Esophagus (tissue), 2 donors: ENCODE measurements around the gene MATN3. TPM values are rescaled to one million over a fixed set of nuclear protein-coding genes. Genes with fewer than 3 reads are reported as not detected.

Experiments used
- H3K27ac ChIP-seq, 2 donors: one replicate each; pipeline ENCODE4 v1.5.1; 2013; ENCODE audit warnings: low read depth in 2 of 2, mild to moderate bottlenecking in 2 of 2, inconsistent platforms in 1 of 2, low read length in 1 of 2, moderate library complexity in 1 of 2
- H3K27me3 ChIP-seq, 2 donors: one replicate each; pipeline ENCODE4 v1.6.1; 2013; ENCODE audit warnings: low read length in 2 of 2, control low read depth in 1 of 2, mild to moderate bottlenecking in 1 of 2; ENCODE audit not compliant: insufficient read depth in 2 of 2, control insufficient read depth in 1 of 2
- H3K36me3 ChIP-seq, 2 donors: one replicate each; pipeline ENCODE4 v1.6.1; 2013; ENCODE audit warnings: low read length in 1 of 2; ENCODE audit not compliant: control insufficient read depth in 2 of 2, insufficient read depth in 2 of 2
- H3K4me1 ChIP-seq, 2 donors: one replicate each; pipeline ENCODE4 v1.6.1; 2013; ENCODE audit warnings: low read length in 1 of 2; ENCODE audit not compliant: control insufficient read depth in 2 of 2, insufficient read depth in 2 of 2
- H3K4me3 ChIP-seq, 2 donors: one replicate each; pipeline ENCODE4 v1.5.1; 2013; ENCODE audit warnings: low read length in 2 of 2, mild to moderate bottlenecking in 2 of 2, low read depth in 1 of 2, moderate library complexity in 1 of 2
- H3K9me3 ChIP-seq, 2 donors: one replicate each; pipeline ENCODE4 v1.6.1; 2013; ENCODE audit warnings: mild to moderate bottlenecking in 2 of 2, low read depth in 1 of 2, low read length in 1 of 2, moderate library complexity in 1 of 2; ENCODE audit not compliant: control insufficient read depth in 2 of 2, insufficient read depth in 1 of 2
- WGBS, 2 donors: extraction: QIAGEN DNeasy Blood & Tissue Kit; methylation state at CpG; one replicate each; pipeline ENCODE4 v1.1.7; 2013; 5-methylcytosine and 5-hydroxymethylcytosine counted together
- polyA plus RNA-seq, 2 donors: library from polyadenylated mRNA; stranded (reverse); fragments of 200-250 nt; gene quantifications; one replicate each; pipeline ENCODE4 v1.2.3, GENCODE V29; 2013
- donor health status: healthy with polysubstance abuse.
- donor health status: Bipolar disorder and iron deficiency.

MATN3 gene
- polyA plus RNA-seq, 2 donors: 0.14 to 0.42 TPM

DNA sequence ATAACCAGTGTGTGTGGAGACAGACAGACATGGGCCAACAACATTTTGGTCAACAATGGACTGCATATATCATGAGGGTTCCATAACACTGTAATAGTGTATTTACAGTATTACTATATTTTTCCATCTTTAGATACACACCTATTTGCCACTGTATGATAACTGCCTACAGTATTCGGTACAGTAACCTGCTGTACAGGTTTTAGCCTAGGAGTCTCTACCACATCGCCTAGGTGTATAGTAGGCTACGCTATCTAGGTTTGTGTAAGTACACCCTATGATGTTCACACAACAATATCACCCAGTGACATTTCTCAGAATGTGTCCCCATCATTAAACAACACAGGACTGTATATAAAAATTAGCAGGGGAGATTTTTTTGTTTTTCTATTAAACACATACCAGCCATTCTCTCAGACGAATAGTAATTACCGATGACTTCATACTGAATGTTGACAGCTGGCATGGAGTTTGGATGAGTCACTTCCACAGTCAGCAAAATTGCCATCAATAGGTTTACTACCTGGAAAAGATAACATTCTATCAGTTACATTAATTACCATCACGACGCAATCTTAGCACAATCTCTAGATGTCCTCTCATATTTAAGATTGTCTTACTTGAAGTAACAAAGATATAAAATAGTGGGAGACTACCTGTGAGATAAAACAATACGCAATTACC lies 28.2 kb upstream of the MATN3 start:
- H3K4me1 ChIP-seq: peaks cover 0 to 2% of the 10 kb centered on the region in 2 donors
- no peaks in the 10 kb centered on the region for H3K27me3 ChIP-seq
- no peak overlapping the region for H3K27ac ChIP-seq
- 66% methylated on average over 8 of the region's 8 CpGs for WGBS, 2 donors
- peaks cover 4 to 14% of the 10 kb centered on the region in 2 donors for H3K36me3 ChIP-seq
- H3K4me3 ChIP-seq: no peak overlapping the region
- no peaks in the 10 kb centered on the region for H3K9me3 ChIP-seq

DNA sequence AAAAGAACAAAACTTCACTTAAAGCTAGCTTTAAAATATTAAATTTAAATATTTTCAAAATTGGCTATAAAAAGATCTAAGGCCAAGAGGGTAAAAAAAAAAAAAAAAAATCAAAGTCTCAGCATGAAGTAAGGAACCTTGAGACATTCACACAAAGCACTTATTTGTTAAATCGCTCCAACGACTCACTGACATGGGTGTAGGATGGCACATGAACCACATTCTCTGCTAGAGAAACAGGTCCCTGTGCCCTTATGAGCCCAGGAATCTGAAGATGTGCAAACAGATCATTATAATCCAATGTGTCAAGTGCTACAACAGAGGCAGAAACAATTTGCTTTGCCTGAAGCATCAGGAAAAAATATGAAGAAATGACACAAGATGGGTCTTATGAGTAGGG lies 25.2 kb upstream of the MATN3 start:
- H3K36me3 ChIP-seq: peaks cover 20 to 27% of the 10 kb centered on the region in 2 donors
- H3K27me3 ChIP-seq: no peaks in the 10 kb centered on the region
- no peak overlapping the region for H3K4me3 ChIP-seq
- no peaks in the 10 kb centered on the region for H3K9me3 ChIP-seq
- no peak overlapping the region for H3K27ac ChIP-seq
- H3K4me1 ChIP-seq: peaks cover 0 to 2% of the 10 kb centered on the region in 2 donors
- WGBS, 2 donors: 76 to 77% methylated on average over 2 of the region's 2 CpGs

DNA sequence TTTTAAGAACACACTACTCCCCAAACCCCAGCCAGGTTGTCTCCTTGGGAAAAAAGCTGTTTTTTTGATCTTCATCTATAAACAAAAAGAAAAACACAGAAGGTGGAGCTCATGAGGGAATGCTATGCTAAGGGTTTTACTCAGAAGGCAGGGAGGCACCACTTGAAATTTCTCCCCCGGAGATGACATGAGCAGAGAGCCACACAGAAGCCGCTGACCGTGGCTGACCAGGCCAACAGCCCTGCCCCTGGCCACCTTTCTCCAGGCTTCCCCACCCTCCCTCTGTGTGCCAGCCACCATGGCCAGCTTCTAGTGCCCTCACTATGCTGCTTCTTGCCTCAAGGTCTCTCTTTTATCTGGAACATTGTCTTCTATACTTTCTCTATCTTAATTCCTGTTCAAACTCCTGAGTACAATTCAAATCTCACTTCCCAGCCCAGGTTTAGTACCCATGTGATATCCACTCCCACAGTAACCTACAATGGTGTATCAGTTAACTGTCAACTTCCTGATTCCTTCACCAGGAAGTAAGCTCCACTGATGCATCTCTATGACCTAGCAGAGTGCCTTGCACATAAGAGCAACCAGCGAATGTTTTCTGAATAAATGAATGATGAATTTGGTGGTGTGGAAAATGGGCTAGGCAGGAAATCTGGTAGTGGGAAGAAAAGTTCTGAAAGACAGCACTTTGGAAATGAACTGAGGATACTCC lies 23.6 kb upstream of the MATN3 start:
- Histone ChIP-seq H3K36me3 (peaks cover 20 to 27% of the 10 kb centered on the region in 2 donors), H3K4me3 (no peak overlapping the region), H3K9me3 (no peaks in the 10 kb centered on the region), H3K4me1 (no peaks in the 10 kb centered on the region), H3K27ac (no peak overlapping the region), H3K27me3 (no peaks in the 10 kb centered on the region)
- 73 to 85% methylated on average over 4 of the region's 4 CpGs for WGBS, 2 donors

DNA sequence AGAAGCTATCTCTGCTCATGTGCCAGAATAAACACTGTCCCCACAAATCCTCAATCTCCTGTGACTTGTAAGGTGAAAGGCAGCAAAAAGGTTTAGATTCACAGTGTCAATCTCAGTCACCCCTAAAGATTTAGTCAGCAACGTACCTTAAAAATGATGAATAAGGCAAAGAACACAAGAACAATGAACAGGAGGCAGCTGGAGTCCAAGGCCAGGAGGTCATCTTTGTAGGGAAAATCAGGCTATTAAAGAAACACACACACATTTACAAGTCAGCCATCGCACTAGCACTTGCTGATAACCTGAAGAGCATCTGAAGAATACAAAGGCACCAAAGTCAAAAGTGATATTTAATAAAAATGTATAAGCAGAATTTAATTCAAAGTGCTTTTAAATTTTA lies 22.4 kb upstream of the MATN3 start:
- peaks cover 23 to 27% of the 10 kb centered on the region in 2 donors for H3K36me3 ChIP-seq

DNA sequence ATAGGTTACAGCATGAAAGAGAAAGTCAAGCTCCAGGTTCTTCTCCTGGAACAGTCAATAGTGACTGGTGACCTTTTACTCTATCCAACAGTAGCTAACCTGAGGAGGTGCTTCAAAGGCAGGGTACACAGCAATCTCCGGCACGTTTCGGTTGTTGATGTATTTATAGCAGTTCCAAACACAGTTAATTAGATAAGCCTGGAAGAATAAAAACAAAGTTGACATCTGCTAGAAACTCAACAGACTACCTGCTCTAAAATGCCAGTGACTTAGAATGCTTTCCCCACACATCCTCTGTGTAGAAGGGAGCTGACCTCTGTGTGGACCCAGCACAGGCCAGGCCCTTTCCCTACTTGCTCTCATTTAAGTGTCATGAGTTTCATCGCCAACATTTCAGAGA lies 21.8 kb upstream of the MATN3 start:
- WGBS, 2 donors: 74 to 87% methylated on average over 4 of the region's 4 CpGs
- no peak overlapping the region for H3K4me3 ChIP-seq
- no peaks in the 10 kb centered on the region for H3K4me1 ChIP-seq
- no peak overlapping the region for H3K27ac ChIP-seq
- H3K9me3 ChIP-seq: no peaks in the 10 kb centered on the region
- H3K27me3 ChIP-seq: no peaks in the 10 kb centered on the region
- peaks cover 23 to 27% of the 10 kb centered on the region in 2 donors for H3K36me3 ChIP-seq

More for the DNA sequence above, 22.4 kb upstream of the MATN3 start:
- H3K27me3 ChIP-seq: no peaks in the 10 kb centered on the region
- WGBS, 2 donors: 71 to 78% methylated on average over 2 of the region's 2 CpGs
- no peak overlapping the region for H3K27ac ChIP-seq
- no peak overlapping the region for H3K4me3 ChIP-seq
- no peaks in the 10 kb centered on the region for H3K4me1 ChIP-seq
- H3K9me3 ChIP-seq: no peaks in the 10 kb centered on the region

DNA sequence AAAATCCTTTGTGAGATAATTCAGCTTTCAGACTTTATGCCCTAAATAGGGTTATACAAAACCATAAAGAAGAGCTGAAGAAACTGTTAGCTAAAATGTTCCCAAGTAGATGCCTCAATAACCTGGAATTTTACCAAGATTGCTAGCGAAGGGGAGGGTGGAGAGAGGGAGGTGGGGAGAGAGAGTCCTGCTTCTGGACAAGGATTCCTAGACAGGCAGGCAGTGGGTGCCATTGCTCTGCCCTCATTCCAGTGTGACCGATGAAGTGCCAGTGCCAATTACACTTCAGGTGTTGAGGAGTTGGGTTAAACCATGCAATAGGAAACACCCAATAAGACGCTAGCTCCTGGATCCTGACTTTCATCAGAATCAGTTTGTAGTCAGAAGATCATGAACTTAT lies 20.9 kb upstream of the MATN3 start:
- H3K27ac ChIP-seq: no peak overlapping the region
- H3K4me1 ChIP-seq: no peaks in the 10 kb centered on the region
- H3K27me3 ChIP-seq: no peaks in the 10 kb centered on the region
- H3K9me3 ChIP-seq: no peaks in the 10 kb centered on the region
- WGBS, 2 donors: 83 to 84% methylated on average over 3 of the region's 3 CpGs
- H3K36me3 ChIP-seq: peaks cover 23 to 24% of the 10 kb centered on the region in 2 donors
- H3K4me3 ChIP-seq: no peak overlapping the region

DNA sequence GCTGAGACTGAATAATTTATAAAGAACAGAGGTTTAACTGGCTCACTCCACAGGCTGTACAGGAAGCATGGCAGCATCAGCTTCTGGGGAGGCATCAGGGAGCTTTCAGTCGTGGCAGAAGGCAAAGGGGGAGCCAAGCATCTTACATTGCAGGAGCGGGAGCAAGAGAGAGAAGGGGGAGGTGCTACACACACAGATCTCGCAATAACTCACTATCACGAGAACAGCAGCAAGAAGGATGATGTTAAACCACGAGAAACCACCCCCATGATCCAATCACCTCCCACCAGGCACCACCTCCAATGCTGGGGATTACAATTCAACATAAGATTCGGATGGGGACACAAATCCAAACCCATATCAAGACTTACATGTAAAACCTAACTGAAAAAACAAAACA lies 17.8 kb upstream of the MATN3 start:
- H3K27ac ChIP-seq: no peak overlapping the region
- H3K36me3 ChIP-seq: peaks cover 16 to 17% of the 10 kb centered on the region in 2 donors
- H3K4me1 ChIP-seq: no peaks in the 10 kb centered on the region
- H3K9me3 ChIP-seq: no peaks in the 10 kb centered on the region
- no peak overlapping the region for H3K4me3 ChIP-seq
- 87 to 95% methylated on average over 6 of the region's 6 CpGs for WGBS, 2 donors
- H3K27me3 ChIP-seq: no peaks in the 10 kb centered on the region

DNA sequence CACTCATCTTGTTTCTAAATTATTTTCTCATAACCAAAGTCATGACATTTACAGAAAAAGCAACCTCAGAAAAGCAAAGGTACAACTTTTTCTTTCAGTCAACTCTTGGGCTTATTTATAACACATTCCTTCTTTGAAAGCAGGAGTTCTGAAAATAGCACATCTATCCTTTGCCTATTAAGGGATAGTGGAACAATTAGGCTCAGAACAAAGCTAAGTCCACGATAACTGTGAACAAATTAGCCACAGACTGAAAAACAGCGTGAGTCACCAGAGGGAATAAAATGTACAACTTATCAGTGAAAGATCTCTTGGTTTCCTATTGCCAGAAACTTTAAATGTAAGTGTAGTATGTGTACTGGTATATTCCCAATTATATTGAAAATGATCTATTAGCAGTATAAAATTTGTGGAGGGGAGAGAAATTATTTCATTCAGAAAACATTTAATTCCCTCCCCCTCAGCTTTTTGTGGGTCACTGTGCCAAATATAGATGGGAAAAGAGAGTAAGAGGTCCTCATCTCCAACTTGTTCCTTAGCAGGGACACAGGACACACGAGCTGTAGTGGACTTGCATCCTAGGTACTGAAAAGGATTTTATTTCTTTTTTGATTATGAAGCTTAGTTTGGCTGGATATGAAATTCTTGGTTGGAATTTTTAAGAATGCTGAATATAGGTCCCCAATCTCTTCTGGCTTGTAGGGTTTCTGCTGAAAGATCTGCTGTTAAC lies 15.4 kb upstream of the MATN3 start:
- Histone ChIP-seq H3K36me3 (peaks cover 3% of the 10 kb centered on the region in 2 donors), H3K27me3 (no peaks in the 10 kb centered on the region), H3K4me1 (no peaks in the 10 kb centered on the region), H3K9me3 (no peaks in the 10 kb centered on the region), H3K27ac (no peak overlapping the region), H3K4me3 (no peak overlapping the region)
- WGBS, 2 donors: 69 to 73% methylated on average over 3 of the region's 3 CpGs

DNA sequence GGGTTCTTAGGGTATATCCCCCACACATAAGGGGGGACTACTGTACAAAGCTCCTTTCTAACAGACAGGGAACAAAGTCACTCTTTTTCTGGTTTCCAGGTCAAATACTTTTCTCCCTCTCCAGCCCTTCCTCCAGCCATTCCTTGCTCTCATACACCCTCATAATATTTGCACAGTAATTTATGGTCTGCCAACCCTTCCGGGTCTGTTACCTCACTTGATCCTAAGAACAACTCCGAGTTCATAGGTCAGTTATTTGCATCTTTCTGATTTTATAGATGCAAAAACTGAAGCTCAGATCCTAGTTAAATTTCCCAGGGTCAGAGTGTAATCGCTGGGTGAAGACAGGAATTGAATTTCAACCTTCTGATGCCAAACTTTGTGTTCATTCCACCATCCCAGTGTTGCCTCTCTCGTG lies 14.8 kb upstream of the MATN3 start:
- no peak overlapping the region for H3K4me3 ChIP-seq
- H3K36me3 ChIP-seq: peaks cover 3% of the 10 kb centered on the region in 2 donors
- no peaks in the 10 kb centered on the region for H3K9me3 ChIP-seq
- H3K27ac ChIP-seq: peak overlapping the region in 1 of 2 donors; percentile 22
- H3K4me1 ChIP-seq: no peaks in the 10 kb centered on the region
- WGBS, 2 donors: 52 to 69% methylated on average over 4 of the region's 4 CpGs
- H3K27me3 ChIP-seq: no peaks in the 10 kb centered on the region
